ENCODE data around the gene ABCC8.

DNA sequence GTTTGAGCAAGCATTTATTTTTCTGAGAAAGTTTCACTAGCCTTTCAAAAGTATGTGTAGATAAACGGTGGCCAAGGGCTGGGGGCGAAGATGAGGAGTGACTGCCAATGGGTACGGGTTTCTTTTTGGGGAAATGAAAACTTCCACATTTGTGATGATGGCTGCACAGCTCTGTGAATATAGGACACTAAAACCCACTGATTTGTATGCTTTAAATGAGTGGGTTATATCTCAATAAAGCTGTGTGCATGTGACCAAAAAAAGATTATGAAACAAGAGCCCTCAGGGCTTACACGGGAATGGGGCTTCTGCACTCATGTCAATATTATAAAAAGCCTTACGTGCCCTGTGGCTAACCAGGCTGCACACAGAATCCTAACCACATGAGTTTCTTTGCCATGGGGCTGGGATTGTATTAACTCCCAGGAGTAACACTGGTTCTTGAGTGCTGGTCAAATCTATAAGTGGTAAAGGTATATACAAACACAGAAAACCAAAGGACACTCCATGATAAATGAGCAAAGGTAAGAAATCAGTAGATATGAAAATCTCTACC is 31.3 kb downstream of the ABCC8 start:
- TF ChIP-seq EZH2 (IDR thresholded peaks at IDR 0.05) (no peak), POLR2AphosphoS5 (IDR thresholded peaks at IDR 0.05; ENCODE audit: borderline replicate concordance, low read depth, low read length) (no peak), FOXP2 (optimal IDR thresholded peaks at IDR 0.05; ENCODE audit: control extremely low read depth, extremely low read length, insufficient read depth) (no peak)

All from SK-N-MC (cell line).